Lower leg skin (tissue), 4 donors: Measurements from ENCODE around the gene PLPPR5. TPM values are rescaled to one million over a fixed set of nuclear protein-coding genes. Genes with fewer than 3 reads are reported as not detected.

Experiments
- DNase-seq, 2 donors: peaks; one replicate each; pipeline ENCODE4 v3.0.0-alpha.2; 2019; ENCODE audit warnings: low spot score in 2 of 2
- H3K4me3 ChIP-seq: fragments of 200-600 bp; sonication (generic); 2 replicates; pipeline ENCODE4 v1.5.1; 2017; ENCODE audit warnings: mild to moderate bottlenecking, low read depth; ENCODE audit not compliant: poor library complexity, severe bottlenecking
- CTCF ChIP-seq, 3 donors: fragments of 450-650 bp; IDR thresholded peaks; one replicate each; pipeline ENCODE4 v1.5.1; 2016; ENCODE audit warnings: antibody characterized with exemption in 3 of 3, mild to moderate bottlenecking in 3 of 3, moderate library complexity in 2 of 3
- POLR2A ChIP-seq, 2 donors: fragments of 450-650 bp; IDR thresholded peaks; one replicate each; pipeline ENCODE4 v1.6.1; 2016 to 2017; ENCODE audit warnings: antibody characterized with exemption in 2 of 2, mild to moderate bottlenecking in 1 of 2, moderate library complexity in 1 of 2
- WGBS, 2 donors: methylation state at CpG; one replicate each; pipeline ENCODE4 v1.1.5; 2018; 5-methylcytosine and 5-hydroxymethylcytosine counted together
- intact Hi-C: fragments of 100-400 bp; cut with DNase I; formaldehyde crosslinking; loops from one replicate; pipeline ENCODE4 v1.15.0; 2023; ENCODE audit warnings: low total_unique reads
- total RNA-seq, 4 donors: library from RNA; depleted of rRNA; stranded (reverse); fragments of >200 nt; gene quantifications; one replicate each; pipeline ENCODE4 v1.1.0, GENCODE V29; 2016

PLPPR5 gene
- total RNA-seq, 4 donors from 2014 or later = 0.13 TPM; not detected in 3

GRCh38 chr1:98992844-98993243 is 11.8 kb downstream of the PLPPR5 start:
- WGBS, 2 donors = 77 to 82% methylated on average over 3 of the region's 3 CpGs
- H3K4me3 ChIP-seq = no peak overlapping the region
- no peak for DNase-seq
- TF ChIP-seq POLR2A (IDR thresholded peaks at IDR 0.05) = no peak
- TF ChIP-seq CTCF (IDR thresholded peaks at IDR 0.05) = no peak
- intact Hi-C loops = no loop called here

GRCh38 chr1:98991127-98992012 is 13.3 kb downstream of the PLPPR5 start:
- 69 to 75% methylated on average over 4 of the region's 4 CpGs for WGBS, 2 donors
- H3K4me3 ChIP-seq = no peak overlapping the region
- intact Hi-C loops = no loop called here
- TF ChIP-seq POLR2A (IDR thresholded peaks at IDR 0.05) = no peak
- TF ChIP-seq CTCF (IDR thresholded peaks at IDR 0.05) = no peak
- no peak for DNase-seq

DNA sequence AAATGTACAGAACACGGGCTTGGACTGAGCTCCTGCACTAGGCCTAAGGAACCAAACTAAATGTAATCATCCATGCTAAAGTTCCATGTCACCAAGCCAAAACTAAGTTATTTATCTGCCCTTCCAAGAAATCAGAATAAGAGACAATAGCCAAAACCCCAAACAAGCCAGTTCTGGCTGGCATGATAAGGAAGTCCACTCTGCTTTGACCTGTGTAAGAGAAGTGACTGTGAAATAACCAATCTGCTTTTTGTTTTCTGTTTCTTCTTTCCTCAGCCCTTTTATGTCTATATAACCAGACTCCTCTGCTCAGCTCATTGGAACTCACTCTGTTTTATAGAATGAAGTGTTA is 15.1 kb downstream of the PLPPR5 start:
- intact Hi-C loops = no loop called here
- H3K4me3 ChIP-seq = no peak overlapping the region
- TF ChIP-seq CTCF (IDR thresholded peaks at IDR 0.05) = no peak
- TF ChIP-seq POLR2A (IDR thresholded peaks at IDR 0.05) = no peak
- 86 to 96% methylated on average over 1 of the region's 1 CpG for WGBS, 2 donors
- no peak for DNase-seq

DNA sequence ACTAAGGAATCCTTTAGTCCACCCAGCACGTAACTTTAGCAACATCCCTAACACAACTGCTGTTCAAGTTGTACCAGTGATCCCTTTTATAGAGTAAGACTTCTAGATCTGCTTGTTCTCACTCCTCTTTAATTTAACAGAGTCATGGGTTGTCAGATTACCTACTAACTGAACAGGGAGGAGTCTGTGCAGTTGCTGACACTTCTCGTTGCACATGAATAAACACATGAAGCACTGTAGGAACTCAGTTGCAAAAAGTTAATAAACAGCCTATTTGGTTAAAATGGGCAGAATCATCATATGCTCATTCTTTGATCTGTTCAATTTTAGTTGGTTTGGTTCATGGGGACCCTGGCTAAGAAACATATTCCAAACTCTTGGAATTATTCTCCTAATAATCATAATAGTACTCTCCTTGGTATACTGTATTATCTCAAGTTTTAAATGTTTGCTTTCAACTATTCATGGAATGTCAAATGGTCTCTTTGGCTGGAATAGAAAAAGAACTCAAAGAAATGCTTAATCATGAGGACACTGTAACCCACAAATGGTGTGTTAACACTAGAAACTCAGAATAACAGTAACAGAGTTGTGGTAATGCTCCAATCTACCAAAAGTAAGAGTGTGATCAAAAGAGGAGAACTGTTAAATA is 15.6 kb downstream of the PLPPR5 start:
- intact Hi-C loops = no loop called here
- no peak for TF ChIP-seq POLR2A (IDR thresholded peaks at IDR 0.05)
- TF ChIP-seq CTCF (IDR thresholded peaks at IDR 0.05) = no peak
- WGBS, 2 donors = 68 to 81% methylated on average over 2 of the region's 2 CpGs
- no peak for DNase-seq
- H3K4me3 ChIP-seq = no peak overlapping the region

- no peak overlapping the region for H3K4me3 ChIP-seq
- no peak for DNase-seq
- TF ChIP-seq POLR2A (IDR thresholded peaks at IDR 0.05) (no peak), CTCF (IDR thresholded peaks at IDR 0.05) (no peak)
- WGBS, 2 donors = 88 to 90% methylated on average over 2 of the region's 2 CpGs
- intact Hi-C loops = no loop called here
Measured at GRCh38 chr1:98985687-98986086, 19.0 kb downstream of the PLPPR5 start.
